SJSA1 (cell line): ENCODE data around the gene SKP2. TPM values are rescaled to one million over a fixed set of nuclear protein-coding genes. Genes with fewer than 3 reads are reported as not detected.
"Not testable (repeated sequence)": the region's sequence is repeated elsewhere in the genome, so short reads cannot be mapped to it uniquely, and the experiment has no call there.

Source experiments
- DNase-seq, 2 experiments: peaks; one replicate each; pipeline ENCODE4 v3.0.0-alpha.2; 2015 to 2020; ENCODE audit warnings: low spot score in 2 of 2, low read depth in 1 of 2
- H3K27ac ChIP-seq: fragments of 250-450 bp; sonication (Bioruptor Pico); 2 replicates; pipeline ENCODE4 v1.5.1; 2020; ENCODE audit warnings: mild to moderate bottlenecking, moderate library complexity
- H3K27me3 ChIP-seq: fragments of 250-450 bp; sonication (Bioruptor Pico); replicated peaks from 2 replicates; pipeline ENCODE4 v1.5.1; 2020; ENCODE audit warnings: mild to moderate bottlenecking, moderate library complexity
- H3K36me3 ChIP-seq: fragments of 250-450 bp; sonication (Bioruptor Pico); 2 replicates; pipeline ENCODE4 v1.5.1; 2020; ENCODE audit warnings: mild to moderate bottlenecking
- H3K4me1 ChIP-seq: fragments of 250-450 bp; sonication (Bioruptor Pico); replicated peaks from 2 replicates; pipeline ENCODE4 v1.6.1; 2021; ENCODE audit warnings: mild to moderate bottlenecking
- H3K4me3 ChIP-seq: fragments of 250-450 bp; sonication (Bioruptor Pico); 2 replicates; pipeline ENCODE4 v1.5.1; 2020; ENCODE audit warnings: mild to moderate bottlenecking
- H3K9me3 ChIP-seq: fragments of 250-450 bp; sonication (Bioruptor Pico); replicated peaks from 2 replicates; pipeline ENCODE4 v1.5.1; 2020; ENCODE audit warnings: mild to moderate bottlenecking
- total RNA-seq: library from RNA; depleted of rRNA; stranded (reverse); fragments of >200 nt; shearing (Covaris generic); gene quantifications from 2 replicates; pipeline ENCODE4 v1.2.3, GENCODE V29; 2014

The SKP2 gene
- total RNA-seq, 1 experiment from 2014 or later, result 73.5 TPM

DNA sequence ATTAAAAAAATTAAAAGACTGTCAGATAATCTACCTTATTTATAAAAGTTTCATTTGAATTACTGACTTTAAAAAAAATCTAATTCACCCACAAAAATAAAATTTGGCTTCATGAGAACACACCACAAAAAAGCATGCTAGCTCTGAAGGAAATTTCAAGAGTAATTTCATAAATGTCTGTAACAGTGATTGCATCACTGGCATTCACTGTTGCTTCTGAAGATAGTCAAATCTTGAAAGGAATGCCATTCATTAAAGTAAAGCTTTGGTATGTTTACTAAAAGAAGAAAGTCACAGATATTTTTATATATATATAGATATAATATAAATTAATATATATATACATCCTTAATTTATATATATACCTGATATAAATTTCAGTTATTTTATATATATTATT, 46.4 kb downstream of the SKP2 start:
- no peaks in the 10 kb centered on the region for H3K27me3 ChIP-seq
- no peaks in the 10 kb centered on the region for H3K9me3 ChIP-seq
- H3K36me3 ChIP-seq, result peaks cover 21% of the 10 kb centered on the region
- H3K4me3 ChIP-seq, result no peak overlapping the region
- DNase-seq, result no peak
- H3K27ac ChIP-seq, result no peak overlapping the region
- H3K4me1 ChIP-seq, result 0 out of 2 replicates have a peak, but pooled peaks cover 5% of the 10 kb centered on the region

DNA sequence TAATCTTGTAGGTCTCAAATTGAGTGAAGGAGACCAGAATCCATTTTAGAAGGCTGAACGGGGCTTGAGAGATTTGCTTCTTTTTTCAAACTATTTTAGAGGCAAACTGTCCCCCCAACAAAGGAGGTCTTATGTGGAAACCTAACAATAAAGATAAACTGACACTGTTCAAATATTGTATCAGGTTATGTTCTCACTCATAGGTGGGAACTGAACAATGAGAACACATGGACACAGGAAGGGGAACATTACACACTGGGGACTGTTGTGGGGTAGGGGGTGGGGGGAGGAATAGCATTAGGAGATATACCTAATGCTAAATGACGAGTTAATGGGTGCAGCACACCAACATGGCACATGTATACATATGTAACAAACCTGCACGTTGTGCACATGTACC, 46.9 kb downstream of the SKP2 start:
- peaks cover 21% of the 10 kb centered on the region for H3K36me3 ChIP-seq
- not testable (repeated sequence) for H3K4me1 ChIP-seq, H3K27me3 ChIP-seq, H3K9me3 ChIP-seq, H3K4me3 ChIP-seq, H3K27ac ChIP-seq, DNase-seq

DNA sequence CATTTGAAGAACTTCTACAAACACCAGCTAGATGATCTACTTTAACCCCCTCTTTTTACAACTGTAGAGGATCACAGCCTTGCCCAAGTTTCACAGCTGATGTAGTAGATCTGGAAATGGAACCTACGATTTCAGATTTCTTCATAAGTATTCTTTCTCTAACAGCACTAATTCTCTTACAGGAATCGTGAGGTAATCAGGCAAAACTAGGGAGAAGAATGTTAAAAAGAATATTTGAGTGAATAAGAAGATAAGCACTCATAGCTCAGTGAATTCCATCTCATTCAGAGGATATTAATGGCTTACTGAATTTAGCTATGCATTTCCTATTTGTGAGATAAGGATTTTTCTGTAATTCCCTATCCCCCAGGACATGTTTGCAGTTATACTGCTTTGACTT, 47.7 kb downstream of the SKP2 start:
- Histone ChIP-seq H3K9me3 (no peaks in the 10 kb centered on the region), H3K4me3 (no peak overlapping the region), H3K27ac (no peak overlapping the region), H3K4me1 (0 out of 2 replicates have a peak, but pooled peaks cover 5% of the 10 kb centered on the region), H3K27me3 (no peaks in the 10 kb centered on the region), H3K36me3 (peaks cover 20% of the 10 kb centered on the region)
- DNase-seq, result no peak

DNA sequence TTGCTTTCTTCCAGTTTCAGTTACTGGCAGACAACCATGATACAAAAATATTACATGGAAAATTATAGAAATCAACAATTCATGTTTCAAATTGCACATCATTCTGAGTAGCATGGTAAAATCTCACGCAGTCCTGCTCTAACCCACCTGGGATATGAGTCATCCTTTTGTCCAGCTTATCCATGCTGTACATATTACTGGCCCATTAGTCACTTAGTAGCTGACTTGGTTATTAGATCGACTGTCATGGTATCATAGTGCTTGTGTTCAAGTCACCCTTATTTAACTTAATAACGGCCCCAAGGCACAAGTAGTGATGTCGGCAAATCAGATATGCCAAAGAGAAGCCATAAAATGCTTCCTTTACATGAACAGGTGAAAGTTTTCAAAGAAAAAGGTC, 48.6 kb downstream of the SKP2 start:
- H3K36me3 ChIP-seq, result peaks cover 17% of the 10 kb centered on the region

DNA sequence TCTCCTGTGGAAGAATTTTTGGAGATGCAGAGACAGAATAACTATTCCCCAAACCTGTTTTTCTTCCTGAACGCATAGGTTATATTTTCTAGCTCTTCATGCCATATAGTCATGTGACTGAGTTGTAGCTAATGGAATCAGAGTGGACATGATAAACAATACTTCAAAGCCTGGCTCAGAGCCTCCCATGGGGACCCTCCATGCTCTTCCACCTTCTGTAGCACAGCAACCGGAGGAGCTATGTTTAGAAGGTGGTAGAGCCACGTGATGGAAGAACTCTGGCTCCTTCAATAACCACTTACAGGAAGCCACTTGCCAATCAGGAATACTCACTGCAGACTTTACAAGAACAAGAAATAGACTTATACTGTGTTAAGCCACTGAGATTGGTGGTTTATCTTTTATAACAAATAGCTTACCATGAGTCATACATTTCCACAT, 50.6 kb downstream of the SKP2 start:
- H3K9me3 ChIP-seq, result no peaks in the 10 kb centered on the region
- H3K4me3 ChIP-seq, result no peak overlapping the region
- H3K27ac ChIP-seq, result no peak overlapping the region
- 0 out of 2 replicates have a peak, but pooled peaks cover 5% of the 10 kb centered on the region for H3K4me1 ChIP-seq
- peaks cover 11% of the 10 kb centered on the region for H3K36me3 ChIP-seq
- H3K27me3 ChIP-seq, result no peaks in the 10 kb centered on the region
- DNase-seq, result no peak

More for the DNA sequence above, 48.6 kb downstream of the SKP2 start:
- Histone ChIP-seq H3K27me3 (no peaks in the 10 kb centered on the region), H3K9me3 (no peaks in the 10 kb centered on the region), H3K4me1 (0 out of 2 replicates have a peak, but pooled peaks cover 5% of the 10 kb centered on the region), H3K27ac (no peak overlapping the region), H3K4me3 (no peak overlapping the region)
- DNase-seq, result no peak

DNA sequence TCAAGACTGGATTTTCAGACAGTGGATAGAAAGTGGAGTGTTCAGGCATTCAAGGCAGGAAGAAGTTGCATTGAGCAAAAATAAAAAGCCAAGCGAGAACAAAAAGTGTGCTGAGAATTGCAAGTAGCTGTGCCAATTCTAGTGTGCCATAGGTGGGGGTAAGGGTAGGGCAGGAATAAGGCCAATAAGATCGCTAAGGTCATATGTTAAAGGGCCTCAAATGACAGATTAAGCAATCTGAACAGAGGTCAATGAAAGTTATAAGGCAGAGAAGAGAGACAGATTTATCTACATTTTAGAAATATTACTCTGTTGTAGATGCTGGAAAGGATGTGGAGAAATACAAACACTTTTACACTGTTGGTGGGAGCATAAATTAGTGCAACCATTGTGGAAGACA, 53.4 kb downstream of the SKP2 start:
- H3K36me3 ChIP-seq, result peaks cover 6% of the 10 kb centered on the region; the same call in 1 of the 2 replicates
- H3K27me3 ChIP-seq, result no peaks in the 10 kb centered on the region
- no peak overlapping the region for H3K4me3 ChIP-seq
- H3K27ac ChIP-seq, result no peak overlapping the region
- H3K9me3 ChIP-seq, result no peaks in the 10 kb centered on the region
- 0 out of 2 replicates have a peak, but pooled peaks cover 5% of the 10 kb centered on the region for H3K4me1 ChIP-seq
- DNase-seq, result no peak

DNA sequence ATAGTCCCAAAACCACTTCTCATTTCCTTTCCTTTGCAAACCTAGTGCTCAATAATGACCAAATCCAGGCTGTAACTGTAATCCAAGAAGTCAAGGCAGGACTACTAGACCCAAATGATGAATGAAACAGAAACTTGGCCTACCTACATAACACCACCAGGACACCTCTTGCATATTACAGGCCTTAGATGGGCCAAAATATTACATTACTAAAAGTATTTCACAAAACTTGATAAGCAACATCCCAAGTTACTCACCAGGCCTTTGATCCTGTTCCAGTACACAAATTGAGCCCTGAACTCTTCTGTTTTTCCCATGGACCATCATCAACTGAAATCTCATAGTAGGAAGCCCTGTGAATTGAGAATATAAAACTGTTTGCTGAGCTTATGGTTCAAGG, 55.0 kb downstream of the SKP2 start:
- Histone ChIP-seq H3K9me3 (no peaks in the 10 kb centered on the region), H3K4me3 (no peak overlapping the region), H3K36me3 (no peaks in the 10 kb centered on the region; the same call in 1 of the 2 replicates), H3K27me3 (no peaks in the 10 kb centered on the region), H3K4me1 (0 out of 2 replicates have a peak, but pooled peaks cover 5% of the 10 kb centered on the region), H3K27ac (no peak overlapping the region)
- DNase-seq, result no peak

DNA sequence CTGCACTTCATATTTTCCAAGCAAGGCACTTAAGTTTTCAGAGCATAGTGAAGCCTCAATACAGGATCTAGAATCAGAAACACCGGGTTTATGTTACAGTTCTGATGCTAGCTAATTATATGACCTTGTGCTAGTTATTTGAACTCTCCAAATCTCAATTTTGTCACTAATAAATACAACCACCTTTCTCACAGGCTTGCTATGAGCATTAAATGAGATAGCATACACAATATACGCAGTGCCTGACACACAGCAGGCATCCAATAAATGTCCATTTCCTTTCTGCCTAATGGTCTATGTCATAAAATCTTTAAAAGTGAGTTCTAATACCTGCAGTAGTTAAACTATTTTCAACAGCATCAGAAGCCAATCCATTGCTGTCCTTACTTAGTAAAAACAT, 56.9 kb downstream of the SKP2 start:
- Histone ChIP-seq H3K27ac (no peak overlapping the region), H3K4me1 (no peaks in the 10 kb centered on the region), H3K27me3 (no peaks in the 10 kb centered on the region), H3K9me3 (no peaks in the 10 kb centered on the region), H3K36me3 (peaks cover 3% of the 10 kb centered on the region), H3K4me3 (no peak overlapping the region)
- no peak for DNase-seq

DNA sequence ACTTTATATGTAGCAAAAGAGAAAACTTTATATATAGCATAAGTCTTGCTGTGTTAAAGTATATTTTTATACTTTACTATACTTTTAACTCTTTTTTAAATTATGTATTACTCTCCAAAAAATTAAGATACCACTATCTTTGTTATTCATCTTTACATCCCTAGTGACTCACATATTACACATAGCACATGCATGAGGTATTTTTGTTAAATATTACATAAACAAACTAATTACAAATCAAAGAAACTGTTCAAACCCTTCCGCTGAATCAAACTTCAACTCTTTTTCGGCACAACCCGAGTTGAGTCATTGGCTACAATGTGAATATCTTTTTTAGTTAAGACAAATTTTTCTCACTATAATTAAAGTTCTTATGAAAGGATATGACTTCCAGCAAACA, 57.8 kb downstream of the SKP2 start:
- Histone ChIP-seq H3K4me3 (no peak overlapping the region), H3K4me1 (no peaks in the 10 kb centered on the region), H3K9me3 (no peaks in the 10 kb centered on the region), H3K27ac (no peak overlapping the region), H3K36me3 (peaks cover 3% of the 10 kb centered on the region), H3K27me3 (no peaks in the 10 kb centered on the region)
- no peak for DNase-seq

DNA sequence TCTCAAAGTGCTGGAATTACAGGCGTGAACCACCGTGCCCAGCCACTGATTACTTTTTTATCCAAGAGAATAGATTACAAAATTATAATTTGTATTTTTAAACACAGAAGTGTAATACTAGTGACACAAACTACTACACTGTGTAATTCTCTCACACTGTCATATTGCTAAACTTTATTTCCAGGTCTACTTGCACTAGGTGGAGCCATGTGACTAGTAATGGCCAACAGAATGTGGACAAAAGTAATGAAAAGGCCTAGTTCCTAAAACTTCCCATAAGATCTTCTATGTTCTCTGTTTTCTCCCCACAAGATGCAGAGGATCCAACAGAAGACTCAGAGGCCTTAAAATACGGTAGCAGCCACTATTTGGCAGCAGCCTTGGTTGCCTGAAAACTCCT, 62.5 kb downstream of the SKP2 start:
- no peak overlapping the region for H3K27ac ChIP-seq
- H3K4me1 ChIP-seq, result peaks cover 10% of the 10 kb centered on the region
- no peaks in the 10 kb centered on the region for H3K27me3 ChIP-seq
- H3K36me3 ChIP-seq, result peaks cover 6% of the 10 kb centered on the region
- no peak for DNase-seq
- H3K4me3 ChIP-seq, result no peak overlapping the region
- no peaks in the 10 kb centered on the region for H3K9me3 ChIP-seq

DNA sequence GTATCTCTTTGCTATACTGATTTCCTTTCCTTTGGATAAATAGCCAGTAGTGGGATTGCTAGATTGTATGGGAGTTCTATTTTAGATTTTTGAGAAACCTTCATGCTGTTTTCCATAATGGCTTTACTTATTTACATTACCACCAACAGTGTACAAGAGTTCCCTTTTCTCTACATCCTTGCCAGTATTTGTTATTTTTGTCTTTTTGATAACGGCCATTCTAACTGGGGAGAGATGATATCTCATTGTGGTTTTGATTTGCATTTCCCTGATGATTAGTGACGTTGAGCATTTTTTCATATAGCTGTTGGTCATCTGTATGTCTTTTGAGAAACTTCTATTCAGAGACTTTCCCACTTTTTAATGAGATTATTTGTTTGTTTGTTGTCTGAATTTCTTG, 64.0 kb downstream of the SKP2 start:
- H3K4me1 ChIP-seq, result peaks cover 10% of the 10 kb centered on the region
- H3K36me3 ChIP-seq, result peaks cover 6% of the 10 kb centered on the region
- no peak overlapping the region for H3K4me3 ChIP-seq
- H3K27me3 ChIP-seq, result no peaks in the 10 kb centered on the region
- DNase-seq, result peak in 1 of 2 experiments; percentile 9
- no peak overlapping the region for H3K27ac ChIP-seq
- H3K9me3 ChIP-seq, result no peaks in the 10 kb centered on the region

DNA sequence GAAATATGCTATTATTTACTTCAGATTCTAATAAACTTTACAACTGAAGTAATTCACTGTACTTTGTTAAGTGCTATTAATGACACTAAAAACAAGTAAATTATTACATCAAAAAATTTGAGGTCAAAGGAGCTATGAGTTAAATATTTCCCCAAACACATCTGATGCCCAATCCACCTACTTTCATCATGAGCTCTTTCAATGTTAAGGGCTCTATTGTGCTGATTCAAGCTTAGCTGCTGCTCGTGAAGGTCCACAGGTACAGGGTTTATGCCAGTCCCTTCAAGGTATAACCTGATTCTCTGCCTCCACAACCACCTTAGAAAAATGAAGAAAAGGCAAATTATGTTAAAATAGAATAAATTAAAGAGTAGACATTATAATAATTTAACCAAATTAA, 65.7 kb downstream of the SKP2 start:
- Histone ChIP-seq H3K27ac (no peak overlapping the region), H3K27me3 (no peaks in the 10 kb centered on the region), H3K4me1 (peaks cover 10% of the 10 kb centered on the region), H3K36me3 (peaks cover 6% of the 10 kb centered on the region), H3K9me3 (no peaks in the 10 kb centered on the region), H3K4me3 (no peak overlapping the region)
- DNase-seq, result no peak

DNA sequence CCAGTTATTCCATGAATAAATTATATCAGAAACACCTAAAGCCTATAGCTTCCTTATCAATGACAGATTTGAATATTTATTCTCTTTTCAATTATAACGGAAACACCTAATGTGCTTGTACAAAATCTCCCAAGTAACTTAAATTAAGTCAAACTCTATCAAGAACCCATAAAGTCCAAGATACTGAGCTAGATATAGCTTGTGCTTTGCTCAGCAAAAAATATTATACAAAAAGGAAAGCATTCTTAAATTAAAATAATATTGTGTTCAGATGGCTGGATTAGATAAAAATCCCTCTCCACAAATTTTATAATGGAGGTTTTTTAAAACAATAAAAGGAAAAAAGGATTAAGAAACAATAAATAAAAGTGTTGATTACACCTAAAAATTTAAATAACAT, 66.1 kb downstream of the SKP2 start:
- Histone ChIP-seq H3K27ac (no peak overlapping the region), H3K4me1 (peaks cover 10% of the 10 kb centered on the region), H3K4me3 (no peak overlapping the region), H3K36me3 (peaks cover 3% of the 10 kb centered on the region), H3K9me3 (no peaks in the 10 kb centered on the region), H3K27me3 (no peaks in the 10 kb centered on the region)
- DNase-seq, result no peak

DNA sequence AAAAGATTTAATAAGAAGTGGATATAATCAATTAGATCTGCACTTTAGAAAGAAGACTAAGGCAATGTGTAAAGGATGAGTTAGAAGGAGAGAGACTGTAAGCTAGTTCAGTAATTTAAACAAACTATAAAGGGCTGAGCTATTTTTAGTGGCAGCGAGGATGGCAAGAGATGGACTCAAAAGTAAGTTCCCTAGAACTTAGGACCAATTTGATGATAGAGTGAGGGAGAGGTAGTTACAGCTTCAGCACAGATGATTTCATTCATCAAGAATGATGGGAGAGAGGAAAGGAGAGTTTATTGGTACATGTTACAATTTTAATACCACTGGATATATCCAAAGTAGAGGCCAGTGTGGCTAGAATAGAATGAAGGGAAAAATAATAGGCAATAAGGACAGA, 70.7 kb downstream of the SKP2 start:
- Histone ChIP-seq H3K27ac (no peak overlapping the region), H3K4me1 (no peaks in the 10 kb centered on the region), H3K4me3 (no peak overlapping the region), H3K9me3 (no peaks in the 10 kb centered on the region), H3K27me3 (no peaks in the 10 kb centered on the region), H3K36me3 (no peaks in the 10 kb centered on the region)
- DNase-seq, result no peak

DNA sequence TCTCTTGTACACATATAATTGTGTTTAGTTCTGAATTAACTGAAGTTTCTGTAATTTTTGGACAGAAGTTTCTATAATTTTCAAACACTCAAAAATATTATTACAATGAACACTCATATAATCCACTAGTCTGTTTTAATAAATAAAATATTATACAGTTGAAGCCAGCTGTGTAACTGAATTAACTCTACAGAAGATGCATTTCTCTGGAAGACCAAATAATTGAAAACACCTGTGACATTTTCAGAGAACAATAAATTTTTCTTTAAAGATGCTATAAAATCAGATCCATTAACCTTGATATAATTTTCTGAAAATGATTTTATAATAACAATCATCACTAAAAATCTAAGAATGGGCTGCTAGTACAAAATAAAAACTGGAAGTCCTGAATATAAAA, 75.1 kb downstream of the SKP2 start:
- H3K27me3 ChIP-seq, result no peaks in the 10 kb centered on the region
- H3K4me1 ChIP-seq, result no peaks in the 10 kb centered on the region
- H3K4me3 ChIP-seq, result no peak overlapping the region
- H3K9me3 ChIP-seq, result no peaks in the 10 kb centered on the region
- H3K27ac ChIP-seq, result no peak overlapping the region
- no peak for DNase-seq
- H3K36me3 ChIP-seq, result no peaks in the 10 kb centered on the region
